GM06990 (cell line): ENCODE measurements around the gene GCK.
A peak's percentile ranks its signal among the peaks of the same experiment; 100 is the strongest.

Experiments
- DNase-seq: peaks from one replicate; pipeline ENCODE4 v3.0.0-alpha.2; 2011; ENCODE audit not compliant: insufficient read length; ENCODE audit errors: extremely low read depth
- H3K27me3 ChIP-seq: replicated peaks from 2 replicates; pipeline ENCODE4 v1.6.0; 2011; ENCODE audit warnings: low read length; ENCODE audit not compliant: control insufficient read depth, insufficient read depth
- H3K36me3 ChIP-seq: 2 replicates; pipeline ENCODE4 v1.5.1; 2011; ENCODE audit warnings: low read length; ENCODE audit not compliant: control insufficient read depth, insufficient read depth
- H3K4me3 ChIP-seq: replicated peaks from 2 replicates; pipeline ENCODE4 v1.5.1; 2011; ENCODE audit warnings: low read depth, mild to moderate bottlenecking, control low read depth, low read length
- TF ChIP-seq, protein P1 (sequence below): IDR thresholded peaks from 2 replicates; pipeline ENCODE4 v1.5.1; 2011; ENCODE audit warnings: low read length, control low read depth, mild to moderate bottlenecking, inconsistent platforms; ENCODE audit not compliant: insufficient read depth, poor library complexity, severe bottlenecking

The GCK gene

GRCh38 chr7:44147026-44147991, 41.9 kb downstream of the GCK start:
- Histone ChIP-seq H3K36me3 (no peaks in the 10 kb centered on the region), H3K4me3 (no peak overlapping the region), H3K27me3 (no peaks in the 10 kb centered on the region)
- DNase-seq = no peak
- TF ChIP-seq, protein P1, sequence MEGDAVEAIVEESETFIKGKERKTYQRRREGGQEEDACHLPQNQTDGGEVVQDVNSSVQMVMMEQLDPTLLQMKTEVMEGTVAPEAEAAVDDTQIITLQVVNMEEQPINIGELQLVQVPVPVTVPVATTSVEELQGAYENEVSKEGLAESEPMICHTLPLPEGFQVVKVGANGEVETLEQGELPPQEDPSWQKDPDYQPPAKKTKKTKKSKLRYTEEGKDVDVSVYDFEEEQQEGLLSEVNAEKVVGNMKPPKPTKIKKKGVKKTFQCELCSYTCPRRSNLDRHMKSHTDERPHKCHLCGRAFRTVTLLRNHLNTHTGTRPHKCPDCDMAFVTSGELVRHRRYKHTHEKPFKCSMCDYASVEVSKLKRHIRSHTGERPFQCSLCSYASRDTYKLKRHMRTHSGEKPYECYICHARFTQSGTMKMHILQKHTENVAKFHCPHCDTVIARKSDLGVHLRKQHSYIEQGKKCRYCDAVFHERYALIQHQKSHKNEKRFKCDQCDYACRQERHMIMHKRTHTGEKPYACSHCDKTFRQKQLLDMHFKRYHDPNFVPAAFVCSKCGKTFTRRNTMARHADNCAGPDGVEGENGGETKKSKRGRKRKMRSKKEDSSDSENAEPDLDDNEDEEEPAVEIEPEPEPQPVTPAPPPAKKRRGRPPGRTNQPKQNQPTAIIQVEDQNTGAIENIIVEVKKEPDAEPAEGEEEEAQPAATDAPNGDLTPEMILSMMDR = no peak

GRCh38 chr7:44145969-44146911, 43.0 kb downstream of the GCK start:
- H3K36me3 ChIP-seq = no peaks in the 10 kb centered on the region
- TF ChIP-seq, protein P1 = no peak
- no peak overlapping the region; the same call in 1 of the 2 replicates for H3K4me3 ChIP-seq
- peak; percentile 44 for DNase-seq
- H3K27me3 ChIP-seq = no peaks in the 10 kb centered on the region

DNA sequence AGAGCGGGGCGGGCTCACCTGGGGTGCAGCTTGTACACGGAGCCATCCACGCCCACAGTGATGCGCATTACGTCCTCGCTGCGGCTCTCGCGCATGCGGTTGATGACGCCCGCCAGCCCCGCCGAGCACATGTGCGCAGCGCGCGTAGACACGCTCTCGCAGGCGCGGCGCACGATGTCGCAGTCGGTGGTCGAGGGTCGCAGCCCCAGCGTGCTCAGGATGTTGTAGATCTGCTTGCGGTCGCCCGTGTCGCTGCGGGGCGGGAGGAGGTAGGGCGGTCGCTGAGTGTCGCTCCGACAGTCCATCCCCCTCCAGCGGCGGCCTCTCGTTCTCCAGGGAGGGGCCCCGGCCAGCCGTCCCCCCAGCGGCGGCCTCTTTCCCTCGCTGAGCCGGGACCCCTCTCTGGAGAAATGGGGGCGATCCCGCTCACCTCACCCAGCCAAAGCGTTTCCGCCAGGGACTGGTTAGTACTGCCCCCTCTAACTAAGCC, 43.7 kb downstream of the GCK start:
- Histone ChIP-seq H3K27me3 (no peaks in the 10 kb centered on the region), H3K4me3 (no peak overlapping the region; the same call in 1 of the 2 replicates), H3K36me3 (no peaks in the 10 kb centered on the region)
- TF ChIP-seq, protein P1 = no peak
- DNase-seq = no peak

DNA sequence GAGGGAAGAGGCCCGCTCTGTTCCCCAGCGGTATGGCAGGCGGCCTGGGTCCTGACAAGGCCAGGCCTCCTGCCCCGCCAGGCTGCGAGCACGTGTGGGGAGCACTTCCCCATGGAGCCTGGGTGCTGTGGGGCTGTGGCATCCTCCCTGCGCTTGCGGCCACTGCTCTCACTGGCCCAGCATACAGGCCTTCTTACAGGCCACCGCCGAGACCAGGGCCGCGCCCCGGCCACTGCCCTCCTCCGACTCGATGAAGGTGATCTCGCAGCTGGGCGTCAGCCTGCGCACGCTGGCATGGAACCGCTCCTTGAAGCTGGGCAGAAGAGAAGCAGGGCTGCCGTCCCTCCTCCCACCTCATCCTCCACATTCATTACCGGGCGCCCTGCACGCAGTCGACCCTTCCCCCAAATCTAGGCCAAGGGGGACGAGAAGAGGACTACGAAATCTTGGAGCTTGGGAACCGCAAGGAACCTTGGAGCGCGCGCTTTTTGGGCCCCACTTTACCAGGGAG, 44.2 kb downstream of the GCK start:
- no peak overlapping the region for H3K4me3 ChIP-seq
- no peaks in the 10 kb centered on the region for H3K27me3 ChIP-seq
- TF ChIP-seq, protein P1 = no peak
- DNase-seq = no peak
- no peaks in the 10 kb centered on the region for H3K36me3 ChIP-seq

DNA sequence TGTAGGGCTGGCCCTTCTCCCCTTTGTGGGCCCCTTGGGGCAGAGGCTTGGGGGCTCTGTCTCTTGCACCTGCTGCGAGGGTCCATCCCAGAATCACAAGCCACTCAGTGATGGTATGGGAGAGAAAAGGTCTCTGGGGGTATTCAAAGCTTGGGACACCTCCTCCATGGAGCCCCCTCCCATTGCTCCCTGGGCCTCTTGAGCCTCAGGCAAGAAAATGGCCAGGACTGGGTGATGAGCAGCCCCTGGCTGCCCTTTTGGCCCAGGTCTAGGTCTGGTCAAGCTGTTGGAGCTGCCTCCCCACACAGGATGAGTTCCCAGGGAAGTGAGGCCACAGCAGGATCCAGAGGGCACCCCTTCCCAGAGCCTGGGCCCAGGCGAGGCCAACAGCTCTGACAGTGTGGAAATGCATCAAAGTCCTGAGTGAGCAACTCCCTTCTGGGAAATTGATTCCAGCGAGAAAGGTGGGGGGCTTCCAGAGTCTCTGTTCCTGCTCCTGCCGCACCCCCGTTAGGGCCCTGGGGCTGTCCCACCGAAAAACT, 44.7 kb downstream of the GCK start:
- H3K36me3 ChIP-seq = no peaks in the 10 kb centered on the region
- TF ChIP-seq, protein P1 = no peak
- H3K27me3 ChIP-seq = no peaks in the 10 kb centered on the region
- no peak overlapping the region for H3K4me3 ChIP-seq
- DNase-seq = no peak
